Measurements from ENCODE around the gene TBC1D16.

DNA sequence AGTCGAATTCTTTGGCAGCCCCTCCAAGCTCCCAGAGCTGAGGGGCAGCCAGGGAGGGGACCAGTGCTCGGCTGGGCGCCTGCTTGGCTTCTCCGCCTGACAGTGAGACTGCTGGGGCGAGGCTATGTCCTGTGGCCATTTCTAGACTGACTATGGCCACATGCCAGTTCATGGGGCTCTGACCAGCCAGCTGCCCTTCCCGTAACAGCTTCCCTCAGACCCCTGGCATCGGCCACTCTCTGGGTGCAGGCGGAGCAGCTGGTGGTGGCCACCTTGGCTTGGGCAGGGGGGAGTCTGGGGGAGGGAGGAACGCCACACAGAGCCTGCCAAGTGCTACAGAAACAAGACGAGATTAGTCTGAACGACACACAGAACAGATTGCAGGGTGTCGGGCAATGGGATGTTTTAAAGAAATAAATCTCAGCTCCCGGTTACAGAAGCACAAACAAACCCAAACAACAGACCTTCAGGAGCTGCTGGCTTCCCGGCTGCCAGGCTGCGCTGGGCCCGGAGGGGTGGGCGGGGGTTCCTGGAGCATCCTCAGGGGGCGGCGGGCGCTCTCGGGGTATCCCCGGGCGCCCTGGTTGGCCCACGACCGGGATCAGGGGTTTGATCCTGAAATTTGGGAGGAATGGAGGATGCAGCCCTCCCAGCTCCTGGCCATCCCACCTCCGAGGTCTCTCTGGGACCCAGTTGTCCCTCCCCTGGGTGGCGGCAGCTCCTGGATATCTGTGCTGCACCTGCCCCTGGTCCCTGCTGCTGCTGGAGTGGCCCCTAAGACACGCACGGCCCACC is 34.5 kb downstream of the TBC1D16 start:
- TF ChIP-seq, protein P1, sequence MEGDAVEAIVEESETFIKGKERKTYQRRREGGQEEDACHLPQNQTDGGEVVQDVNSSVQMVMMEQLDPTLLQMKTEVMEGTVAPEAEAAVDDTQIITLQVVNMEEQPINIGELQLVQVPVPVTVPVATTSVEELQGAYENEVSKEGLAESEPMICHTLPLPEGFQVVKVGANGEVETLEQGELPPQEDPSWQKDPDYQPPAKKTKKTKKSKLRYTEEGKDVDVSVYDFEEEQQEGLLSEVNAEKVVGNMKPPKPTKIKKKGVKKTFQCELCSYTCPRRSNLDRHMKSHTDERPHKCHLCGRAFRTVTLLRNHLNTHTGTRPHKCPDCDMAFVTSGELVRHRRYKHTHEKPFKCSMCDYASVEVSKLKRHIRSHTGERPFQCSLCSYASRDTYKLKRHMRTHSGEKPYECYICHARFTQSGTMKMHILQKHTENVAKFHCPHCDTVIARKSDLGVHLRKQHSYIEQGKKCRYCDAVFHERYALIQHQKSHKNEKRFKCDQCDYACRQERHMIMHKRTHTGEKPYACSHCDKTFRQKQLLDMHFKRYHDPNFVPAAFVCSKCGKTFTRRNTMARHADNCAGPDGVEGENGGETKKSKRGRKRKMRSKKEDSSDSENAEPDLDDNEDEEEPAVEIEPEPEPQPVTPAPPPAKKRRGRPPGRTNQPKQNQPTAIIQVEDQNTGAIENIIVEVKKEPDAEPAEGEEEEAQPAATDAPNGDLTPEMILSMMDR (IDR thresholded peaks at IDR 0.05), result no peak
- no peak for TF ChIP-seq EZH2 (IDR thresholded peaks at IDR 0.05; ENCODE audit: borderline replicate concordance, insufficient read depth, low read depth, low read length, poor library complexity, severe bottlenecking)

Data from B cell (primary cell).